BE2C (cell line): ENCODE data around the gene RPL3.

Experiments
- DNase-seq: peaks from one replicate; pipeline ENCODE4 v3.0.0-alpha.2; 2020
- H3K27me3 ChIP-seq: fragments of 250-450 bp; sonication (Bioruptor Pico); 2 replicates; pipeline ENCODE4 v1.5.1; 2020; ENCODE audit warnings: mild to moderate bottlenecking
- H3K36me3 ChIP-seq: fragments of 250-450 bp; sonication (Bioruptor Pico); 2 replicates; pipeline ENCODE4 v1.5.1; 2020; ENCODE audit warnings: mild to moderate bottlenecking
- H3K4me1 ChIP-seq: fragments of 250-450 bp; sonication (Bioruptor Pico); 2 replicates; pipeline ENCODE4 v1.5.1; 2020
- H3K4me3 ChIP-seq: 2 replicates; pipeline ENCODE4 v1.5.1; 2011; ENCODE audit warnings: low read depth, low read length
- H3K9me3 ChIP-seq: fragments of 250-450 bp; sonication (Bioruptor Pico); 2 replicates; pipeline ENCODE4 v1.5.1; 2020
- CTCF ChIP-seq: IDR thresholded peaks from 2 replicates; pipeline ENCODE4 v1.5.1; 2012; ENCODE audit warnings: mild to moderate bottlenecking, low read depth, low read length

Gene RPL3

GRCh38 chr22:39309881-39310714 is 9.3 kb downstream of the RPL3 start:
- Histone ChIP-seq H3K36me3 (peaks cover 72% of the 10 kb centered on the region), H3K4me1 (no peaks in the 10 kb centered on the region), H3K4me3 (no peak overlapping the region), H3K9me3 (no peaks in the 10 kb centered on the region), H3K27me3 (no peaks in the 10 kb centered on the region)
- no peak for DNase-seq
- no peak for TF ChIP-seq CTCF

GRCh38 chr22:39309364-39309861 is 10.0 kb downstream of the RPL3 start:
- DNase-seq, result no peak
- Histone ChIP-seq H3K36me3 (peaks cover 65% of the 10 kb centered on the region), H3K9me3 (no peaks in the 10 kb centered on the region), H3K4me1 (no peaks in the 10 kb centered on the region), H3K27me3 (no peaks in the 10 kb centered on the region), H3K4me3 (no peak overlapping the region)
- TF ChIP-seq CTCF, result peak; percentile 11; the same call in 1 of the 2 replicates

GRCh38 chr22:39308614-39309363 is 10.6 kb downstream of the RPL3 start:
- TF ChIP-seq CTCF, result no peak
- Histone ChIP-seq H3K27me3 (no peaks in the 10 kb centered on the region), H3K4me1 (no peaks in the 10 kb centered on the region), H3K36me3 (peaks cover 59% of the 10 kb centered on the region), H3K4me3 (peak overlapping the region; percentile 32), H3K9me3 (no peaks in the 10 kb centered on the region)
- no peak for DNase-seq

GRCh38 chr22:39306456-39307361 is 12.7 kb downstream of the RPL3 start:
- Histone ChIP-seq H3K4me3 (no peak overlapping the region), H3K27me3 (no peaks in the 10 kb centered on the region), H3K9me3 (no peaks in the 10 kb centered on the region), H3K4me1 (no peaks in the 10 kb centered on the region), H3K36me3 (peaks cover 38% of the 10 kb centered on the region)
- DNase-seq, result peak; percentile 56
- peak; percentile 58 for TF ChIP-seq CTCF

GRCh38 chr22:39303892-39304671 is 15.3 kb downstream of the RPL3 start:
- DNase-seq, result no peak
- no peaks in the 10 kb centered on the region for H3K4me1 ChIP-seq
- no peak overlapping the region for H3K4me3 ChIP-seq
- H3K36me3 ChIP-seq, result peaks cover 21% of the 10 kb centered on the region
- H3K9me3 ChIP-seq, result no peaks in the 10 kb centered on the region
- no peak for TF ChIP-seq CTCF
- no peaks in the 10 kb centered on the region for H3K27me3 ChIP-seq
